Glomerular visceral epithelial cell (primary cell): ENCODE measurements around the gene FCGR2B.
"Not testable (repeated sequence)": the region's sequence is repeated elsewhere in the genome, so short reads cannot be mapped to it uniquely, and the experiment has no call there.

ENCODE experiments used
- DNase-seq: peaks from one replicate; pipeline ENCODE4 v3.0.0-alpha.2; 2016; ENCODE audit errors: extremely low spot score

Gene FCGR2B

DNA sequence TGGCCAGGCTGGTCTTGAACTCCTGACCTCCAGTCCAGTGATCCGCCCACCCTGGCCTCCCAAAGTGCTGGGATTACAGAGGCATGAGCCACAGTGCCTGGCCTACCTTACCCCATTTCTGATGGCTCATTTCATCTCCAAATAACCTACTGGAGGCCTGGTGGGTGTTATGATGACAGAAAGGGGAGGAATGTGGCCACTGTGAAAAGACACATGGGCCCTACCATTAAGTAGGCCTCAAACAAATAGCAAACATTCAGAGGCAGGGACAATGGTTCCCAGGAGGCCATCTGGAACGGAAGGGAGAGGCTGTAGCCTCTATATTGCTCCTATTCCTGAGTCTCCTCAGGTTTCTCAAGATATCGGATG is 43.2 kb downstream of the FCGR2B start:
- DNase-seq = no peak

DNA sequence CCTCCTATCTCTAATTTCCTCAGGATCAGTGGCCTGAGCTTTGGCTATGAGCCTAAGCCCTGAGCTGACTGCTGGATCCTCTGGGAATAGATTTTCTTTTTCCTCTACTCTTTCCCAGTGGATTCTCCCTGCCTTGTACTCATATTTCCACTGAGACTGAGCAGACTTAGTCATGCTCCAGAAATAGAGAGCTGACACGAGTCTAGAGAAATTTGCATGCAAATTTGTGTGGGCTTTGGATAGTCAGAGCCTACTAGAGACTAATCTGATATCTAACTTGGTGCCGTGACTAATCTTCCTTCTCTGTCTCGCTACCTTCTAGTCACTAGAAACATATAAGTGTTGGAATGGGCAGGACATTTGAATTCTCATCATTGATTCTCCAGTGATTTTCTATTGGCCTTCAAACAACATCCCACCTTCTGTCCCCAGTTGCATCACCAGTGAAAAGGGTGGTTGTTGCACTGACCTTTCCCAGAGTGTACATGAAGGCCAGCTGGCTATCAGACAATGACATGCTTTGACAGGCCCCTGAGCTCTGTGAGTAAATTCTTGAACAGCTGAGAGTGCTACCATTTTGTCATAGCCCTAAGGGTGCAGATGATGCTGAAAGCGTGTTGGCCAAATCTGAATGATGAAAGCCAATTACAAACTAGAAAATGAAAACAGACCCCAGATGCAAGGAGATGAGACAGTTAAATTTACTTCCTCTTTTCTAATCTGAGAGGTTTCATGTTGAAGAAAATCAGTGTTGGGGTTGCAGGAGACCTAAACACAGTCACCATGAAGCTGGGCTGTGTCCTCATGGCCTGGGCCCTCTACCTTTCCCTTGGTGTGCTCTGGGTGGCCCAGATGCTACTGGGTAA is 43.8 kb downstream of the FCGR2B start, which contains the start of gene FCRLA:
Gene FCRLA, plus strand, starts transcription at position 748 of the 866 bp plus-strand sequence. Its CDS starts 36 bp downstream, at position 784.
- DNase-seq = peak; percentile 72

DNA sequence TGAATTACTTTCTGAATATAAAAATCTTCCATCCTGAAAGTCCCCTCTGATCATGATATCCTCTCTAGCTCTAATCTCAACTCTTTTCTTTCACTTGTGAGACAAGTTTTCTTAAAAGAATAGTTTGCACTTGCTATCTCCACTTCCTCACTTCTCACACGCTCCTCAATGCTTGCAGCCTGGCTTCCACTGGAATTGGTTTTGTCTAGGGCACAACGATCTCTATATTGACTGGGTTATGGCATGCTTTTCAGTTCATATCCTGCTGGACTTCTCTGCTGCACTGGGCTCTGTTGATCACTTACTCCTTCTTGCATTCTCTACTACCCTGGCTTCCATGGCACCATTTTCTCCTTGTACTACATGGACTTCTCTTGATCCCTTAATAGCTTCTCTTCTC is 44.6 kb downstream of the FCGR2B start:
- DNase-seq = no peak

DNA sequence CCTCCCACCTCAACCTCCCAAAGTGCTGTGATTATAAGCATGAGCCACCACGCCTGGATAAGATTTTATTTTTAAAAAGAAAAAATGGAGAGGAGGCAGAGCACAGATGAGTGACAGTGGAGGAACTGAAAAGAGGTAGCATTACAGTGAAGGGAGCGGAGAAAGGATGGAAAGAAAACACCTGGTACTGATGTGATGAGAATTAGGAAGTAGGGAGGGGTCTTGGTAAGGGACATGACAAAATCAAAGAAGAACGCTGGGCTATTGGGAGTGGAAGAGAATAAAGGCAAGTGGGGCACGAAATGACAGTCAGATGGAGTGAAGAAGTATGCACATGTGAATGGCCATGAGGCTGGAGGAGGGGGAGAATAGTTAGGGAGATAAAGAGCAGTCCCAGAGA is 46.4 kb downstream of the FCGR2B start:
- no peak for DNase-seq

DNA sequence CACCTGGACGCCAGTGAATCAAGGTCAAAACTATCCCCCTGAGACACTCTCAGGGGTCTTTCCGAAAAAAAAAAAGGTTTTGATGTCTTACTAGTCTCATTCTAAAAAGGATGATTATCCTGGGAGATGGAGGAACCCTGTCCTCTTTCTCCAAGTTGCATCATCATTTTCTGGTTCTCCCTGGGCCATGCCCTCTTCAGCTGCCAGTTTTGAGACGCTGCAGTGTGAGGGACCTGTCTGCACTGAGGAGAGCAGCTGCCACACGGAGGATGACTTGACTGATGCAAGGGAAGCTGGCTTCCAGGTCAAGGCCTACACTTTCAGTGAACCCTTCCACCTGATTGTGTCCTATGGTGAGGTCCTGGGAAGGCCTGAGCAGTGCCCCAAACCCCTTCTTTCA is 47.6 kb downstream of the FCGR2B start:
- no peak for DNase-seq

DNA sequence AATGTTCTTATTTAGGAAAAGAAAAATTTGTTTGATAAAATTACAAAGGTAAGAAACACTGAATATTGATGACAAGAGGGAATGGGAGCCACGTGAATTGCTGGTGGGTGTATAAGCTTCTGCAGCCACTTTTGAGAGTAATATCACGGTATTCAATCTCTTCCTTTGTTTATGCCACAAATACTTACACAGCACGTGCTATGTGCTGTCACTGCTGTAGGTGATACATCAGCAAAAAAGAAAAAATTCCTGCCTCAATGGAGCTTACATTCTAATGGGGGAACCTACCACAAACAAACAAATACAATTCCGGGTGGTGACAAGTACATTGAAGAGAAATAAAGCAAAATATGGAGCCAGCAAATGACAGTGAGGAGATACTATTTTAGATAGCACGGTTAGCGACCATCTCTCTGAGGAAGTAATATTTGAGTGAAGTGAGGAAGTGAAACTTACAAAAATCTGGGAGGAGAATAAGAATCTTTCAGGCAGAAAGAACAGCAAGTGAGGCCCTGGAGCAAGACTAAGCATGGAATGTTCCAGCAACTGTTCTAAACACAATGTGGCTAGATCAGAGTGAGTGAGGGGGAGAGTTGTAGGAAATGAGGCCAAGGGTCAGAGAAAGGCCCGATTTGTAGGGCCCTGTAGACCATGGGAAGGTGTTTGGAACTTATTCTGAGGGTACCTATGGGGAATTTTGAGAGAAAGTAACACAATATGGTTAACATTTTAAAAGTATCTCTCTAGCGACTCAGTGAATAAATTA is 55.8 kb downstream of the FCGR2B start:
- no peak for DNase-seq

DNA sequence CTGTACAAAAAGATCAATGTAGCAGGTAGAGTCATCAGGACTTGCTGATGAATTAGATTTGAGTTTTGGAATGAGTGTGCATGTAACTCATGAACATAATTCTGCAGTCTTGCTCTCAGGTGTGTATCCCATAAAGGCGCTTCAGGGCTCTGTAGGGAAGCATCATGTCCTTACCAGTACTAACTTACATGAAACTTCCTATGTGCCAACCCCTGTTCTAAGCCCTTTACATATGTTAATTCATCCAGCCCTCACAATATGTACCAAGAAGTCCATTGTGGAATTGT is 56.3 kb downstream of the FCGR2B start:
- no peak for DNase-seq

DNA sequence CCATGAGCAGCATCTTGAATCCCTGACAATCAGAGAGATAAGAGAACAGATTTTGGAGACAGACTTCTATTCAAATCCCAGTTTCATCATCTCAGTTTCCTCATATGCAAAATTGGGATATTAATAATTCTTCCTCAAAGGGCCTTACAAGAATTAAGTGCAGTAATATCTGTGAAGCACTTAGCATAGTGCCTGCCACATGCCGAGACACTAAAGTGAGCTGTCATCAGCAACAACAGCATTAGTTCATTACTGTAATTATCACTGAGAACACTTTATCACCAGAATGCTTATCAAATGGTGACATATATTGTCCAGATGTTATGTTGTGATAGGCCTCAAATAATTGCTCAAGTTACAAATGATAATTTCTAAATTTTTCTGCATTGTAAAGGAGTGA is 57.5 kb downstream of the FCGR2B start:
- DNase-seq = no peak

DNA sequence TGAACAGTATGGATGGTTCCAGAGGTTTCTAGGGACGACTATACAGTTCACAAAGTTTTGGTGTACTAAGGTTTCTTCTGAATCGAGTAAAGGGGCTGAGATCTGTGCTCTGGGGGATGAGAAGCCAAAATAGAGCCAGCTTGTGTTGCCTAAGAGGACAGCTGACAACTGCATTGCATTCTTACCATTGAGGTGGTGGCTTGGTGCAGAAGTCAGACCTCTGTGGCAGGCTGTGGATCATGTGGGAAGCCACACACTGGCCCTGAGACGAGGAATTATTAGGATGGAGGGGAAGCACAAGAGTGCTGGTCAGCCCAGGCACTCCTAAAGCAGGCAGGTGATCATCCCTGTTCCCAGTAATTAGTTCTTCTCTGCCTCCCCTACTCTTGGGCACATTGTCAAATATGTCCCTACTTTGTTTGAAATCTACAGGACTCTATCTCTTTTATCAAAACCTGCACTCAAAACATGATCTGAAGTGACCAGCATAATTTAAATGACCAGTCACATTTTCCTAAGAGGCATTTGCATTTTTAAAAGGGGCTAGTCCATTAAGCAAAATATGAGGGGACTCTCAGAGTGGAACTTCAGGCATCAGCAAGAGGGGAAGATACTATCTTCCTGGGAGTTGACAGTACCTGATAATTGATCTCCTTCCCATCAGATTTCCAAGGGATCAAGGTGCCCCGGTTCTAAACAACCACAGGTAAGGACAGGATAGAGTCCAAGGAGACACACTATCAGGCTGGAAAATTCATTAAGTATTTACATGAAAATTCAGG is 58.2 kb downstream of the FCGR2B start, which contains the start of gene FCRLB:
Gene FCRLB, plus strand, starts transcription at position 589 of the 782 bp plus-strand sequence. CDS start 1,129 bp downstream, outside the sequence.
- no peak for DNase-seq

DNA sequence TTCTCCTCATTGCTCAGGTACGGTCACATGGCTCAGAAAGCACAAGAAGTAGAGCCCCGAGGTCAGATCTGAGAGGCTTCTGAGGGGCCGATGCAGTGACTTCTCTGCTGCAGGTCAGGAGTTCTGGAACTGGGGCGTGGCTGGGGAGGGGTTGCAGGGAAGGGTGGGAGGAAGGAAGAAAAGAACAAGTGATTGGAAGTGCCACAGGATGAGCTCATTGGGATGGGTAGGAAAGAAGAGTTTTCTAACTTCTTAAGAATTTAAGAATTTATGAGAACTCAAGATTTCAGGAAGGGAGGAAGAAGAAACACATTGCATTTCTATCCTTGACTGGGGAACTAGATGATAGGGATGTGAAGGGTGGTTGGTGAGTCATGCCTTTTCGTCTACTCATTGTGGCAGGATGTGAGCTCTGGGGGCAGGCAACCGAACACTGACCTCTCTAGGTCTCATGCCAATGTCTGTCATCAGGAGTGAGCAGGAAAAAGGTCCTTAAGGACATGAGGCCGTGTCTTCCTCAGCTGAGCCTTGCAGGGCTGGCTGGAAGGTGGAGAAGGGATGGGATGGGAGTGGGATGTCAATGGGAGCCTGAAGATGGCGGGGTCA is 58.9 kb downstream of the FCGR2B start:
- peak; percentile 78 for DNase-seq

DNA sequence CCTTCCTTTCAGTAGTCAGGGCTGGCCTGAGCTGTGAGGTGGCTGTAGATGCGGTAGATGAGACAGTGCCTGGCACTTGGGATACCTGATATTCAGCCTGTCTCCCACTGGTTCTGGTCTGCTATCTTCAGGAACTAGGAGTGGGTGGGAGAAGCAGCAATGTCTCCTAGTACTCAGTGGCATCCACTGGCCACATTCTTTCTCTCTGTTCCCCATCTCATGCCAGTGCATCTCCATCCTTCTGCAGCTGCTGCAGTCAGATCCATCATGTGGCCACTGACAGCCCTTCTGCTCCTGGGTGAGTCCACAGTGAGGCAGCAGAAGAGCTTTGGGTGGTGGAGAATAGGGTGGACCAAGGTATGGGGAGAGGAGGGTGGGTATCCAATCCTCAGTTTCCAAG is 59.5 kb downstream of the FCGR2B start:
- no peak for DNase-seq

DNA sequence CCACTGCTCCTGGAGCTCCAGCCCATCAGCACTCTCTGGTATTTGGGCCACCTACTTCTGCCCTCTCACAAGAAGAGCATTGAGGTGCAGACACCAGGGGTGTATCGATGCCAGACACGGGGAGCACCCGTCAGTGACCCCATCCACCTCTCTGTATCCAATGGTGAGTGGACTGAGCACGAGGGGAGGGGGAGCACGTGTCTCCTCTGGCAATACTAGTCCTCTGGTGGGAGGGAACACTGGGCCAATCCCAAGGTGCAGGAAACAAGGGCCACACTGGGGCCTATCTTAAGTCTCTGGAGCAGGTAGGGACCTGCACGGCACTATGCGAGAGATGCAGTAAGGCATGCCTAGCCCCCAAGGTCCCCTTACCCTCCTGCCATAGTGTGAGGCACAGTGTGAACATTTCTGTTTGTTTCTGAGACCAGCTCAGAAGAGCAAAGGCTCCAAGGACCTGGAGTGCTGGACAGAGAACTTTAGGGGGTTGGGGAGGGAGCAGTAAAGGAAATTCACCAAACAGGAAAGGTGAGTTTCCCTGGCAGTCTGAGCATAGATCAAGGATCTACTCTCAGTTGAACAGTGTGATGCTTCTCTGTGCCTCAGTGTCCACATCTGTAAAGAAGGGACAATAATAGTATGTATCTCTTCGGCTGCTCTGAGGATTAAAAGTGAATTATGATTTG is 60.7 kb downstream of the FCGR2B start:
- no peak for DNase-seq

DNA sequence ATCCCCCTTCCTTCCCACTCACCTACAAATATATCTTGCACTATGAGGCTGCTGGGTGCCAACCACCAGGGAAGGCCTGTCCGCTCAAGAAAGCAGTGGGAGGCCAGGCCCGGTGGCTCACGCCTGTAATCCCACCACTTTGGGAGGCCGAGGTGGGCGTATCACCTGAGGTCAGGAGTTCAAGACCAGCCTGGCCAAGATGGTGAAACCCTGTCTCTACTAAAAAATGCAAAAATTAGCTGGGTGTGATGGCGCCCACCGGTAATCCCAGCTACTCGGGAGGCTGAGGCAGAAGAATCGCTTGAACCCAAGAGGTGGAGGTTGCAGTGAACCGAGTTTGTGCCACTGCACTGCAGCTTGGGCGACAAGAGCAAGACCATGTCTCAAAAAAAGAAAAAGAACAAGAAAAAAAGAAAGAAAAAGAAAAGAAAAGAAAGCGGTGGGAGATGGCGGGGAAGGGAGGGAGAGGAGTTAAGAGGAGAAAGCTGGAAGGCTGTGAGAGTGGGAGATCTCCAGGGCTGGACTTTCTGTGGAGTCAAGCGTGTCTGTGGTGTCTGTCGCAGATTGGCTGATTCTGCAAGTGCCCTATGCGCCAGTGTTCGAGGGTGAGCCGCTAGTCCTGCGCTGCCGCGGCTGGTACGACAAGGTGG is 62.4 kb downstream of the FCGR2B start:
- DNase-seq = not testable (repeated sequence)

DNA sequence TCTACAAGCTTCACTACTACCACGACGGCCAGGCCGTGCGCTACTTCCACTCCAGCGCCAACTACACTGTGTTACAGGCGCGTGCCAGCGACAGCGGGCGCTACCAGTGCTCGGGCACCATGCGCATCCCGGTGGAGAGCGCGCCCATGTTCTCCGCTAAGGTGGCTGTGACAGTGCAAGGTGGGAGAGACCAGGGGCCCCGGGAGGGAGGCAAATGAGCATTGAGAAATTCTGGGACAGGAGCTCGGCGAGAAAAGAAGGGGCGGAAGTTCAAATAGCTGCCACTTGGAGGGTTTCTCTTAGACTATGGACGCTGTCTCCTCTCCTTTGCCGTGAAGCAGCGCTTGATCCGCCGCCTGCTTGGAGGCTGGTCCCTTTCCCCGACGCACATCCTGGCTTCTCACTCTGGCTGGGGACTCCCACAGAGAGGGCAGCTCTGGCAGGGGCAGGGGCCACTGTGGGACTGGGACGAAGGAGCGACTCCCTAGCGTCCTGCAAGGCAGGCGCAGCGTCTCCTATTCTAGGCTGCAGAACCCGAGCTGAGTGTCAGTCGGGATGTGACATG is 63.0 kb downstream of the FCGR2B start:
- peak; percentile 41 for DNase-seq

DNA sequence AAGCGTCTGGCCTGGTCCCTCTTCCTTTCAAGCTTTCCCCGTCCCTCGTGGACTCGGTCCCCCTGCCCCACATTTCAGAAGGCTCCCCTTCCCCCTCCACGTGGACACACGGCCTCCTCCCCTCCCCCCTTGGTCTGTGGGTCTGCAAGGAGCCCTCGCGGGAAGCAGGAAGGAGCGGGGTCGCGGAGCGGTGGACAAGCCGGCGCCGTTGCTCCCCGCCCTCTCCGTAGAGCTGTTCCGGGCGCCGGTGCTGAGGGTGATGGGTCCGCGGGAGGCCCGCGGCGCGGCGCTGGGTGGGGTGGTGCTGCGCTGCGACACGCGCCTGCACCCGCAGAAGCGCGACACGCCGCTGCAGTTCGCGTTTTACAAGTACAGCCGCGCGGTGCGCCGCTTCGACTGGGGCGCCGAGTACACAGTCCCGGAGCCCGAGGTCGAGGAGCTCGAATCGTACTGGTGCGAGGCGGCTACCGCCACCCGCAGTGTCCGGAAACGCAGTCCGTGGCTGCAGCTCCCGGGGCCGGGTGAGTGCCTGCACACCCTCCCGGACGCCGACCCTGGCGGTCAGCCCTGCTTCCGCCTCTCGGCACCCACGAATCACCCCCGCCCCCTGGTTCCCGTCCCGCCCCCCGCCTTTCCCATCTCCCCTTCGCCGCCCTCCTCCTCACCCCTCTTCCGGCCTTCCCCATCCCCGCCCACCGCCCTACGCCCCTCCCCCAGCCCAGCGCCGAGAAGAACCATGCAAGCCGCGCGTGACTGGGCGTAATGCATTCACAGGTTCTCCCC is 63.7 kb downstream of the FCGR2B start:
- peak; percentile 86 for DNase-seq

DNA sequence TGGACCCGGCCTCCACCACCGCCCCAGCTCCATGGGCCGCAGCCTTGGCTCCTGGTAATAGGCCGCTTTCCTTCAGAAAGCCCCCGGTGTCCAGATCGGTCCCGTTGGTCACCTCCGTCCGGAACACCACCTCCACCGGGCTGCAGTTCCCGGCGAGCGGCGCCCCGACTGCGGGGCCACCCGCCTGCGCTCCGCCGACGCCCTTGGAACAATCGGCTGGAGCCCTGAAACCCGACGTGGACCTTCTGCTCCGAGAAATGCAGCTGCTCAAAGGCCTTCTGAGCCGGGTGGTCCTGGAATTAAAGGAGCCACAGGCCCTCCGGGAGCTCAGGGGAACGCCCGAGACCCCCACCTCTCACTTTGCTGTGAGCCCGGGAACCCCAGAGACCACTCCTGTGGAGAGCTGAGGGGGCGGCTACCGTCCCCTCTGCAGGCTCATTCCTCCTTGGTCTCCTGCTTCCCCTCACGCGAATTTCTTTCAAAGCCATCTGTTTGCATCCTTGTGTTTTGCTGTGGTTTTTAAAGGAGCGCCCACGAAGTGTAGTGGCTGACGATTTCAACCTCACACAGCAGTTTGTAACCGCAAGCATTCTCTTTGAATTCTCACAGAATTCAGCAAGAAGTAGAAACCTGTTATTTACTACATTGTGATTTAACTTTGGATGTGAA is 64.4 kb downstream of the FCGR2B start:
- DNase-seq = peak; percentile 69
